Measurements from ENCODE around the gene SMIM10L2A. TPM values are rescaled to one million over a fixed set of nuclear protein-coding genes. Genes with fewer than 3 reads are reported as not detected.

Gene SMIM10L2A
- total and polyA plus RNA-seq, 2 donors (not counting 1 experiment from before 2014, with no cell fraction given), result 0.02 to 0.66 TPM

- Histone ChIP-seq H3K27me3 (ENCODE audit: control insufficient read depth, insufficient read depth, low read length) (no peaks in the 10 kb centered on the region), H3K9ac (ENCODE audit: insufficient read depth, low read length) (no peak overlapping the region), H3K79me2 (ENCODE audit: control insufficient read depth, insufficient read depth, low read length) (no peaks in the 10 kb centered on the region), H3K4me2 (ENCODE audit: extremely low read depth, insufficient read depth, low read length) (no peak overlapping the region), H3K9me3 (ENCODE audit: control insufficient read depth, insufficient read depth, low read depth, low read length) (no peaks in the 10 kb centered on the region), H3K36me3 (ENCODE audit: control insufficient read depth, insufficient read depth, low read length) (no peaks in the 10 kb centered on the region), H3K4me3 (replicated peaks in 1 of 4; ENCODE audit: control extremely low read depth in 1 of 4, insufficient read depth in 1 of 4, low read depth in 3 of 4, low read length in 4 of 4) (no peak overlapping the region), H4K20me1 (ENCODE audit: control insufficient read depth, extremely low read depth, insufficient read depth, low read length) (no peaks in the 10 kb centered on the region), H3K27ac (ENCODE audit: insufficient read depth, low read length) (no peak overlapping the region), H3K4me1 (ENCODE audit: control insufficient read depth, extremely low read depth, insufficient read depth, low read length) (no peaks in the 10 kb centered on the region), H2AFZ (ENCODE audit: low read length) (no peak overlapping the region)
- no peak for DNase-seq (ENCODE audit: low read depth in 2 of 2)
- no peak for TF ChIP-seq CTCF (conservative IDR thresholded peaks at IDR 0.05 in 1 of 2, IDR thresholded peaks at IDR 0.05 in 1 of 2; ENCODE audit: low read depth in 1 of 2, low read length in 2 of 2)
- TF ChIP-seq EZH2 (IDR thresholded peaks at IDR 0.05; ENCODE audit: low read length, missing control alignments), result no peak
These were observed 38.5 kb upstream of the SMIM10L2A start for GRCh38 chrX:135383249-135383648.

GRCh38 chrX:135384161-135384836 lies 37.4 kb upstream of the SMIM10L2A start:
- H3K27ac ChIP-seq (ENCODE audit: insufficient read depth, low read length), result no peak overlapping the region
- H3K36me3 ChIP-seq (ENCODE audit: control insufficient read depth, insufficient read depth, low read length), result no peaks in the 10 kb centered on the region
- no peaks in the 10 kb centered on the region for H3K9me3 ChIP-seq (ENCODE audit: control insufficient read depth, insufficient read depth, low read depth, low read length)
- H3K9ac ChIP-seq (ENCODE audit: insufficient read depth, low read length), result no peak overlapping the region
- no peaks in the 10 kb centered on the region for H3K27me3 ChIP-seq (ENCODE audit: control insufficient read depth, insufficient read depth, low read length)
- no peak overlapping the region for H2AFZ ChIP-seq (ENCODE audit: low read length)
- TF ChIP-seq EZH2 (IDR thresholded peaks at IDR 0.05; ENCODE audit: low read length, missing control alignments) (no peak), CTCF (conservative IDR thresholded peaks at IDR 0.05 in 1 of 2, IDR thresholded peaks at IDR 0.05 in 1 of 2; ENCODE audit: low read depth in 1 of 2, low read length in 2 of 2) (no peak)
- no peak for DNase-seq (ENCODE audit: low read depth in 2 of 2)
- H3K79me2 ChIP-seq (ENCODE audit: control insufficient read depth, insufficient read depth, low read length), result no peaks in the 10 kb centered on the region
- H4K20me1 ChIP-seq (ENCODE audit: control insufficient read depth, extremely low read depth, insufficient read depth, low read length), result no peaks in the 10 kb centered on the region
- no peak overlapping the region for H3K4me2 ChIP-seq (ENCODE audit: extremely low read depth, insufficient read depth, low read length)
- H3K4me1 ChIP-seq (ENCODE audit: control insufficient read depth, extremely low read depth, insufficient read depth, low read length), result no peaks in the 10 kb centered on the region
- no peak overlapping the region for H3K4me3 ChIP-seq (replicated peaks in 1 of 4; ENCODE audit: control extremely low read depth in 1 of 4, insufficient read depth in 1 of 4, low read depth in 3 of 4, low read length in 4 of 4)

GRCh38 chrX:135388841-135389240 lies 32.9 kb upstream of the SMIM10L2A start:
- H3K4me3 ChIP-seq (replicated peaks in 1 of 4; ENCODE audit: control extremely low read depth in 1 of 4, insufficient read depth in 1 of 4, low read depth in 3 of 4, low read length in 4 of 4), result no peak overlapping the region
- H3K27me3 ChIP-seq (ENCODE audit: control insufficient read depth, insufficient read depth, low read length), result no peaks in the 10 kb centered on the region
- H3K4me1 ChIP-seq (ENCODE audit: control insufficient read depth, extremely low read depth, insufficient read depth, low read length), result no peaks in the 10 kb centered on the region
- no peak overlapping the region for H3K27ac ChIP-seq (ENCODE audit: insufficient read depth, low read length)
- H3K9me3 ChIP-seq (ENCODE audit: control insufficient read depth, insufficient read depth, low read depth, low read length), result no peaks in the 10 kb centered on the region
- H3K79me2 ChIP-seq (ENCODE audit: control insufficient read depth, insufficient read depth, low read length), result no peaks in the 10 kb centered on the region
- no peak overlapping the region for H2AFZ ChIP-seq (ENCODE audit: low read length)
- TF ChIP-seq EZH2 (IDR thresholded peaks at IDR 0.05; ENCODE audit: low read length, missing control alignments) (no peak), CTCF (conservative IDR thresholded peaks at IDR 0.05 in 1 of 2, IDR thresholded peaks at IDR 0.05 in 1 of 2; ENCODE audit: low read depth in 1 of 2, low read length in 2 of 2) (no peak)
- H4K20me1 ChIP-seq (ENCODE audit: control insufficient read depth, extremely low read depth, insufficient read depth, low read length), result no peaks in the 10 kb centered on the region
- no peak overlapping the region for H3K4me2 ChIP-seq (ENCODE audit: extremely low read depth, insufficient read depth, low read length)
- DNase-seq (ENCODE audit: low read depth in 2 of 2), result no peak
- H3K9ac ChIP-seq (ENCODE audit: insufficient read depth, low read length), result no peak overlapping the region
- H3K36me3 ChIP-seq (ENCODE audit: control insufficient read depth, insufficient read depth, low read length), result no peaks in the 10 kb centered on the region

All from fibroblast of lung (primary cell).